Thoracic aorta (tissue), 2 donors: ENCODE data around the gene OPN1SW. TPM values are rescaled to one million over a fixed set of nuclear protein-coding genes. Genes with fewer than 3 reads are reported as not detected.

Source experiments
- ATAC-seq: fragments of 150-250 bp; one replicate; pipeline ENCODE4 v1.8.0; 2017; ENCODE audit warnings: low read depth; ENCODE audit not compliant: insufficient number of reproducible peaks, low FRiP score
- DNase-seq: peaks from one replicate; pipeline ENCODE4 v3.0.0-alpha.2; 2020; ENCODE audit warnings: low spot score
- H3K27ac ChIP-seq, 2 donors: fragments of 200-600 bp; sonication (generic); 1 replicate in 1 of 2; 2 replicates in 1 of 2; pipeline ENCODE4 v1.5.1; 2016; ENCODE audit warnings: mild to moderate bottlenecking in 2 of 2, moderate library complexity in 2 of 2
- H3K27me3 ChIP-seq: fragments of 200-600 bp; sonication (generic); replicated peaks from 2 replicates; pipeline ENCODE4 v1.6.0; 2016; ENCODE audit warnings: mild to moderate bottlenecking; ENCODE audit not compliant: insufficient read depth
- H3K36me3 ChIP-seq: fragments of 200-600 bp; sonication (generic); one replicate; pipeline ENCODE4 v1.5.1; 2016
- H3K4me1 ChIP-seq, 2 donors: fragments of 200-600 bp; sonication (generic); 1 replicate in 1 of 2; 2 replicates in 1 of 2; pipeline versions ENCODE4 v1.5.1 to v1.6.0; 2016; ENCODE audit warnings: low read depth in 2 of 2, mild to moderate bottlenecking in 1 of 2; ENCODE audit not compliant: control insufficient read depth in 1 of 2
- H3K4me3 ChIP-seq: fragments of 200-600 bp; sonication (generic); 2 replicates; pipeline ENCODE4 v1.5.1; 2016; ENCODE audit warnings: mild to moderate bottlenecking
- H3K9me3 ChIP-seq: fragments of 200-600 bp; sonication (generic); 2 replicates; pipeline ENCODE4 v1.5.1; 2016
- total RNA-seq, 2 donors: library from RNA; depleted of rRNA; stranded (reverse); fragments of >200 nt; gene quantifications; one replicate each; pipeline versions ENCODE4 v1.1.0 to v1.2.3, GENCODE V29; 2016
- TF ChIP-seq, protein P1 (sequence below): fragments of 200-600 bp; sonication (generic); IDR thresholded peaks from one replicate; pipeline ENCODE4 v1.5.1; 2019; ENCODE audit warnings: antibody characterized with exemption

OPN1SW gene
- total RNA-seq, 2 donors from 2014 or later = not detected

DNA sequence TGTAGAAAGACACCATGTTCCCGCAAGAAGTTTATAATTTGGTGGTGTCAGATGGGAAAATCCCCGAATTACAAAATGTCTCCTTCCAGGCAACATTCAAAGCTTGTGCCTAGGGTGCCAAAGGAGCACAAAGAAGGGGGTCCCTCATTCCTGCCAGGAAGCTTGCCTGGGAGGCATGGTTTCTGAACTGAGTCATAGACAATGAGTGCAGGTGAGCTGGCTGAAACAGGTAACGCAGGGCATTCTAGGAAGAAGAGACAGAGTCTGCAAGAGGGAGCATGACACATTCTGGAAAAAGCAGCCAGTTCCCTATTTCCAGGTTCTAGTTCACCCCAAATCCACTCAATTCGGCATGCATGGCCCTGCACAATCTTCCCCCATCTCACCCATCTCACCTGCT, 48.4 kb downstream of the OPN1SW start:
- Histone ChIP-seq H3K9me3 (no peaks in the 10 kb centered on the region), H3K36me3 (no peaks in the 10 kb centered on the region), H3K27me3 (no peaks in the 10 kb centered on the region), H3K4me3 (no peak overlapping the region), H3K4me1 (no peaks in the 10 kb centered on the region), H3K27ac (no peak overlapping the region)
- DNase-seq = no peak
- ATAC-seq = no peak
- TF ChIP-seq, protein P1, sequence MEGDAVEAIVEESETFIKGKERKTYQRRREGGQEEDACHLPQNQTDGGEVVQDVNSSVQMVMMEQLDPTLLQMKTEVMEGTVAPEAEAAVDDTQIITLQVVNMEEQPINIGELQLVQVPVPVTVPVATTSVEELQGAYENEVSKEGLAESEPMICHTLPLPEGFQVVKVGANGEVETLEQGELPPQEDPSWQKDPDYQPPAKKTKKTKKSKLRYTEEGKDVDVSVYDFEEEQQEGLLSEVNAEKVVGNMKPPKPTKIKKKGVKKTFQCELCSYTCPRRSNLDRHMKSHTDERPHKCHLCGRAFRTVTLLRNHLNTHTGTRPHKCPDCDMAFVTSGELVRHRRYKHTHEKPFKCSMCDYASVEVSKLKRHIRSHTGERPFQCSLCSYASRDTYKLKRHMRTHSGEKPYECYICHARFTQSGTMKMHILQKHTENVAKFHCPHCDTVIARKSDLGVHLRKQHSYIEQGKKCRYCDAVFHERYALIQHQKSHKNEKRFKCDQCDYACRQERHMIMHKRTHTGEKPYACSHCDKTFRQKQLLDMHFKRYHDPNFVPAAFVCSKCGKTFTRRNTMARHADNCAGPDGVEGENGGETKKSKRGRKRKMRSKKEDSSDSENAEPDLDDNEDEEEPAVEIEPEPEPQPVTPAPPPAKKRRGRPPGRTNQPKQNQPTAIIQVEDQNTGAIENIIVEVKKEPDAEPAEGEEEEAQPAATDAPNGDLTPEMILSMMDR = no peak

DNA sequence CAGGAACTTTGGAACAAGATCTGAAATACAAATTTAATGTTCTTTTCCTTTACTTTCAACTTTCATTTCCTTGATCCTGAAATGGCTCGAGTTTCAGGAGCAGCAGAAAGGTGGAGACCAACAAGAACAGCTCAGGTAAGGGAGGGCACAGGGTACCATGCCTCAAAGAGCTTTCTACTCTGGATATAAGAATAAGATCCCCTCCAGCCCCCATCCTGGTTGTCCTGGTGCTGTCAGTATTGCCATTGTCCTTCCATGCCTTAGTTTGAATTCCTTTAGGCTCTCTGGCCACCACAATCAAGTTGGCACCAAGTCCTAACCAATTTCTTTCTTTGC, 48.9 kb downstream of the OPN1SW start:
- H3K27me3 ChIP-seq = no peaks in the 10 kb centered on the region
- H3K4me3 ChIP-seq = no peak overlapping the region
- H3K36me3 ChIP-seq = no peaks in the 10 kb centered on the region
- no peak for ATAC-seq
- H3K27ac ChIP-seq = no peak overlapping the region
- no peaks in the 10 kb centered on the region for H3K4me1 ChIP-seq
- TF ChIP-seq, protein P1 = no peak
- H3K9me3 ChIP-seq = no peaks in the 10 kb centered on the region
- DNase-seq = no peak

DNA sequence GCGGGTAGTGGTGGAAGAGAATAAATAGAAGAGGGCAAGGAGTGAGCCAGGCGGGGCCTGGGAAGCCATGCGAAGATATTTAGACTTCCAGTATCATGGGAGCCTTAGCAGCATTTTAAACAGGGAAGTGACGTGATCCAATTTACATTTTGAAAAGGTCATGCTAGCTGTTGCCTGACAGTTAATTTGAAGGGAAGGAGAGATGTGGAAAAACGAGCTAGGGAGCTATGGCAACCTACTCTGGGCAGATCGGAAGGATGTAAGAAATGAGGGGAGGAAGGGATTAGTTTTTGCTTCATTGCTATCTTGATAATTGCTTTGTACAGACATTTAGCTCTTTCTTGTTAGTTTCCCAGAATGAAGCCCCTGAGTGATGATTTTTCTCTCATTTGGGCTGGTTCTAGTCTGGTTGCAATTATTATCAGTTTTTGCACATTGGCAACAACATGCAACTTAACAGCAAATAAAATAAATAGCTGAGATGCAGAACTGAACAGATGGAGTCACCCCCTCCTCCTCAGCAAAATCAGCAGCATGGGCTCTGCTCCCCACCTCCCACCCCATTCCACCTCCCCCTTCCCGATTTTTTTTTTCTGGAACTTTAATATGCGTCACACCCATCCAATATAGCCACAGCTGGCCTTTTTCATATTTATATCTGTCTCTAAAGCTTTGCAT, 49.4 kb downstream of the OPN1SW start:
- Histone ChIP-seq H3K9me3 (no peaks in the 10 kb centered on the region), H3K4me1 (no peaks in the 10 kb centered on the region), H3K27me3 (no peaks in the 10 kb centered on the region), H3K36me3 (no peaks in the 10 kb centered on the region), H3K4me3 (no peak overlapping the region), H3K27ac (no peak overlapping the region)
- ATAC-seq (no peak), DNase-seq (no peak)
- TF ChIP-seq, protein P1 = no peak

DNA sequence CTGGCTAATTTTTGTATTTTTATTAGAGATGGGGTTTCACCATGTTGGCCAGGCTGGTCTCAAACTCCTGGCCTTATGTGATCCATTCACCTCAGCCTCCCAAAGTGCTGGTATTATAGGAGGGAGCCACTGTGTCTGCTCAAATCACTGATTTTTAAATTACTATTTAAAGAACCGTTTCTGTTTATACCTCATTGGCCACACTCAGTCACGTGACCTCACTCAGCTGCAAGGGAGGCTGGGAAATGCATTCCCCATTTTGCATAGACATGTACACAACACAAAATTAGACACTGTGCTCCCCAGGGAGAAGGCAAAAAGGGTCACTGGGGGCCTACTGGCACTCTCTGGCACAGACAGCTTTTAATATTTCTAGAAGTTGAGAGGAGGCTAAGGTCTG, 50.1 kb downstream of the OPN1SW start:
- Histone ChIP-seq H3K9me3 (no peaks in the 10 kb centered on the region), H3K36me3 (no peaks in the 10 kb centered on the region), H3K4me1 (no peaks in the 10 kb centered on the region), H3K4me3 (no peak overlapping the region), H3K27ac (no peak overlapping the region), H3K27me3 (no peaks in the 10 kb centered on the region)
- DNase-seq (no peak), ATAC-seq (no peak)
- TF ChIP-seq, protein P1 = no peak

DNA sequence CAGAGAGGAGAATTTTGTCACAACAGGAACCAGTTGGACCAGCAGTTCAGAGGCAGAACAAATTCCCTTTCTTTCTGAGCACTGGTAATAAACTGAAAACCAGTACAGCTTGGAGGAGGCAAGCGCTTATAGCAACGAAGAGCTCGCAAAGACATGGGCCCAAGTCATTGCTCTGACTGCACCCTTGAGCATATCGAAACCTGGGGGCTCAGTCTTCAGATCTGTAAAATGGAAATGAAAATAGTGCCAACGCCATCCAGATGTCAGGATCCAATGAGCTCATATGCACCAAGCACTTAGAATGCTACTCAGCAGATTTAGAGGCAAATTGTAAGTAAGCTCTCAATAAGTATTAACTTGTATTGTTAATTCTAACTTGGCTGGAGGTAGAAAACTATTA, 50.9 kb downstream of the OPN1SW start:
- Histone ChIP-seq H3K4me3 (no peak overlapping the region), H3K27ac (no peak overlapping the region), H3K27me3 (no peaks in the 10 kb centered on the region), H3K9me3 (no peaks in the 10 kb centered on the region), H3K36me3 (no peaks in the 10 kb centered on the region), H3K4me1 (no peaks in the 10 kb centered on the region)
- no peak for ATAC-seq
- TF ChIP-seq, protein P1 = no peak
- DNase-seq = no peak

Other genes with a start within 250 kb of the OPN1SW start
- 1 to 10 TPM in 1 of 2 donors, under 1 TPM in 1; 0.81 to 2.3 TPM for gene GARIN1A, start 103.5 kb downstream of the OPN1SW start, total RNA-seq
- gene CALU, start 36.4 kb downstream of the OPN1SW start, total RNA-seq = 100 to 1,000 TPM; 204 to 255 TPM
- gene CCDC136, start 16.2 kb upstream of the OPN1SW start, total RNA-seq = 10 to 100 TPM; 29.3 to 34.7 TPM
- gene FLNC, start 54.6 kb upstream of the OPN1SW start, total RNA-seq = 100 to 1,000 TPM; 157 to 273 TPM
- 10 to 100 TPM; 73.6 to 96.0 TPM for gene ATP6V1F, start 87.1 kb upstream of the OPN1SW start, total RNA-seq
- gene KCP, start 134.9 kb upstream of the OPN1SW start, total RNA-seq = 1 to 10 TPM in 1 of 2 donors, under 1 TPM in 1; 0.81 to 2.0 TPM
- gene IRF5, start 162.1 kb upstream of the OPN1SW start, total RNA-seq = 10 to 100 TPM; 11.9 to 25.0 TPM